ENCODE data around the gene TEX35.

TEX35 gene

GRCh38 chr1:178516110-178516509, 3.2 kb downstream of the TEX35 start:
- DNase-seq (ENCODE audit: extremely low read depth, low read depth): no peak
- no peak for TF ChIP-seq CTCF (IDR thresholded peaks at IDR 0.05; ENCODE audit: low read depth, low read length)

- DNase-seq (ENCODE audit: extremely low read depth, low read depth): no peak
- TF ChIP-seq CTCF (IDR thresholded peaks at IDR 0.05; ENCODE audit: low read depth, low read length): no peak
Measured at GRCh38 chr1:178518894-178519293, 6.0 kb downstream of the TEX35 start.

GRCh38 chr1:178520803-178521202, 7.9 kb downstream of the TEX35 start:
- TF ChIP-seq CTCF (IDR thresholded peaks at IDR 0.05; ENCODE audit: low read depth, low read length): no peak
- no peak for DNase-seq (ENCODE audit: extremely low read depth, low read depth)

GRCh38 chr1:178521241-178521640, 8.3 kb downstream of the TEX35 start:
- no peak for TF ChIP-seq CTCF (IDR thresholded peaks at IDR 0.05; ENCODE audit: low read depth, low read length)
- DNase-seq (ENCODE audit: extremely low read depth, low read depth): no peak

GRCh38 chr1:178527117-178527516, 14.2 kb downstream of the TEX35 start:
- no peak for TF ChIP-seq CTCF (IDR thresholded peaks at IDR 0.05; ENCODE audit: low read depth, low read length)
- no peak for DNase-seq (ENCODE audit: extremely low read depth, low read depth)

- DNase-seq (ENCODE audit: extremely low read depth, low read depth): no peak
Measured at GRCh38 chr1:178528228-178528952, 15.5 kb downstream of the TEX35 start.

GRCh38 chr1:178528953-178529335, 16.0 kb downstream of the TEX35 start:
- TF ChIP-seq CTCF (IDR thresholded peaks at IDR 0.05; ENCODE audit: low read depth, low read length): no peak

More at GRCh38 chr1:178528228-178528952, 15.5 kb downstream of the TEX35 start:
- TF ChIP-seq CTCF (IDR thresholded peaks at IDR 0.05; ENCODE audit: low read depth, low read length): no peak

More at GRCh38 chr1:178528953-178529335, 16.0 kb downstream of the TEX35 start:
- no peak for DNase-seq (ENCODE audit: extremely low read depth, low read depth)

Data from AG09319 (cell line).